Measurements from ENCODE around the gene SPINDOC.
"Not testable (repeated sequence)": the region's sequence is repeated elsewhere in the genome, so short reads cannot be mapped to it uniquely, and the experiment has no call there.

Gene SPINDOC, protein sequence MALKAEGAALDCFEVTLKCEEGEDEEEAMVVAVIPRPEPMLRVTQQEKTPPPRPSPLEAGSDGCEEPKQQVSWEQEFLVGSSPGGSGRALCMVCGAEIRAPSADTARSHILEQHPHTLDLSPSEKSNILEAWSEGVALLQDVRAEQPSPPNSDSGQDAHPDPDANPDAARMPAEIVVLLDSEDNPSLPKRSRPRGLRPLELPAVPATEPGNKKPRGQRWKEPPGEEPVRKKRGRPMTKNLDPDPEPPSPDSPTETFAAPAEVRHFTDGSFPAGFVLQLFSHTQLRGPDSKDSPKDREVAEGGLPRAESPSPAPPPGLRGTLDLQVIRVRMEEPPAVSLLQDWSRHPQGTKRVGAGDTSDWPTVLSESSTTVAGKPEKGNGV

DNA sequence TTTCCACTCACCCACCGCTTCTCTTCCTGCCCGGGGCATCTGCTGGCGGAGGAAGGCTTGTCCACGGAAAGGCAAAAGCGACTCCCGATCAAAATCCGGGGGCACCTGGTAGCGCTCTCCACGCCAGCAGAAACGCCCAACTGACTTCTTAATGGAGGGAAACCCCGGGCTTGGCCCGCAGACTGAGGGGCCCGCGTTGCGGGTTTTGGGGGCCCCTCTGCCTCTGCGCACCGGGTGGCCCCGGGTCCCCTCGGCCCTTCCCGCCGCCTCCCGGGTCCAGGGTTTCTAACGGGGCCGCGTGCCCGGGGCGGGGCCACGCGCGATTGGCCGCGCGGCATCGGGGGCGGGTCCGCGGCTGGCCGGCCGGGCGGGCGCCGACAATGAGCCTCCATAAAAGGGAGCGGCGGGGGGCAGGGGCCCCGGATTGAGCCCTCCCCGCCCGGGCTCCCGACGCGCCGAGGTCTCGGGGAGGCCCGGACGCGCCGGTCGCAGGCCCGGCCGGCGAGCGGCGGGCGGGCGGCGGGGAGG is at the start of gene SPINDOC:
Gene SPINDOC, plus strand, starts transcription at position 422 of the 528 bp plus-strand sequence. CDS start 231 bp downstream, outside the sequence.
- DNase-seq, result peak; percentile 95

DNA sequence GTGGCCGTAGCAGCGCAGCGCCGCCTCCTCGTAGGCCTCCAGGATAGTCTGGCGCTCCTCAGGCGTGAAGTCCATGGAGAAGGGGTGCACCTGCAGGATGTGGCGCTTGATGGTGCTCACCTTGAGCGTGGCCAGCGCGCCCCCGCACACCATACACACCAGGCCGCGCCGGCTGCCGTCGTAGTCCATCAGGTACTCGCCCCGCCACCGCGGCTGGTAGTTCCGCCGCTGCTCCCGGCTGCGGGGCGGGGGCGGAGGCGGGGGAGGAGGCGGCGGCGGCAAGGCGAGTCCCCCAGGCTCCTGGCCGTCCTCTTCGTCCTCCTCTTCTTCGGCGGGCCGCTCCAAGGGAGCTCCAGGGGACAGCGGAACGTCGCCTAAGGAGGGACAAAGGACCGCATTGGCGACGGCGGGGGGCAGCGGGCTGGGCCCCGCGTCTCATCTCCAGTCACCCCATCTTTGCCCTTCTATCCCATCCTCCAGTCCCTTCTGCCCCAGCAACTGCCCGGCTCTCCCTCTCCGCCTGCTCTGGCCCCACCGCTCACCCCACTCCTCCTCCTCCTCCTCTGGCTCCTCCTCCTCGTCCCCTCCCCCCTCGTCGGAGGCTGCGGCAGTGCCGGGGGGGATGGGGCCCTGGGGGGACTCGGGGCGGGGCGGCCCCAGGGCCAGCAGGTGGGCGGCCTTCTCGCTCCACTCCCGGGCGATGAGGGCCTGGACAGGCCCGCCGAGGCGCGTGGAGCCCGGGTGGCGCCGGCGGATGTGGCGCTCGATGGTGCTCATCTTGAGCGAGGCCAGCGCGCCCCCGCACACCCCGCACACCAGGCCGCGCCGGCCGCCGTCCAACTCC is 49.5 kb upstream of the SPINDOC start:
- DNase-seq, result peak; percentile 79

DNA sequence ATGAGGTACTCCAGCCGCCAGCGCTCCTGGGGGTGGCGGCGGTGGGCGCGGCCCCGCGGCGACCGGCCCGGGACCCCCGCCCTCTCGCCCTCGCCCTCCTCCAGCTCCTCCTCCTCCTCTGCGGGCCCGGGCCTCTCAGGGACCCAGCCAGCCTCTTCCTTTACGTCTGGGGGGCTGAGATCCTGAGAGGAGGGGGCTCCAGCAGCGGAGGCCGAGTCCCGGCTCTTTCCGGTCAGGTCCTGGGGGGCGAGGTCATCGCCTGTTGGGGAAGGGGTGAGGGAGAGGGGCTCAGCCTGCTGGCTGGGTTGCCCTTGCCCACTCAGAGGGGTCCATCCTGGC is 48.9 kb upstream of the SPINDOC start:
- DNase-seq, result peak; percentile 51

GRCh38 chr11:63764679-63765647 is 48.3 kb upstream of the SPINDOC start:
- DNase-seq, result peak; percentile 80

DNA sequence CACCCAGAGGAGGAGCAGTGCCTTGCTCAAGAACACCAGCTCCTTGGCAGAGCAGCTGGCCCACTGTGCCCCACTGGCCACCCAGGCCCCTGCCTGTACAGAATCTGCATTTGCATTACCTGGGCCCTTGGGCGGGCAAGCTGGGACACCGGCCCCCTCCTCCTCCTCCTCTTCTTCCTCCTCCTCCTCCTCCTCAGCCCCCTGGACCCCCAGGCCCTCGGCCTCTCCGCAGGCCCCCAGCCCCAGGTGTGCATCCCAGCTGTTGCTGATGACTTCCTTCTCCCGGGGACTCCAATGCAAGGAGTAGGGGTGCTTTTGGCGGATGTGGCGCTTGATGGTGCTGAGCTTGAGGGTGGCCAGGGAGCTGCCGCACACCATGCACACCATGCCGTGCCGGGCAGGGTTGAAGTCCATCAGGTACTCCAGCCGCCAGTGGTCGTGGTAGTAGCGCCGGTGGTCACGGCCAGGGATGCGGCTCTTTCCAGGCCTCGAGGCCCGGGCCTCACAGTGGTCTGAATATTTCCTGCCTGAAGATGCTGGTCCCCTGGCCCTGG is 47.5 kb upstream of the SPINDOC start:
- peak; percentile 38 for DNase-seq

DNA sequence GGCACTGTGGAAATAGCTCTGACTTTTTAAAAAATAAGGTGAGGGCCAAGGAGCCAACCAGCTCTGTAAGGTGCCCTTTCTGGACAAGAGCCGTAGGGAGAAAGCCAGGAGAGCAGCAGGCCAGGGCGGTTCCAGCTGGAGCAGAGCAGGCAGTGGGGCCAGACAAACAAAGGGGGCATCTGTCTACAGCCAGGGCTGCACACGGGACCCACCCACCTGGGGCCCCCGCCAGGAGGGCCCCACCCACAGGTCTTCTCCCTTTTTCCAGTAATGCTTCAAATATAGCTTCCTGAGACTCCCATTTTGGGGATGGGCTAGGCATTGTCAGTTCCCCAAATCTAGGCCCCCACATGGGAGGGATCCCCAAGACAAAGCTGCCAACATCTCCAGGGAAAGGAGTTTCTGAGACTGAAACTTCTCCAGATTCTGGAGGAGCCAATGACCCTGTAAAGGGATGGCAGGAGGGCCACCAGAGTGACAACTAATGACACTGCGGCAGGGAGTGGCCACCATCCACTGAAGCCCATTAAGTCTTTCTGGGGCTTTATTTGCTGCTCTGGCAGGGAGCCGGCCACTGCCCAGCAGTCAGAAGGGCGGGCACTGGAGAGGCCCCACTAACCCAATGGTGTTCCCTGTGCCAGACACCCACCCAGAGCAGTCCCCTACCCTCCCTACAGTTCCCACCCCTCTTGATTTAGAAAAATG is 46.6 kb upstream of the SPINDOC start:
- DNase-seq, result peak; percentile 47

- DNase-seq, result no peak
Observed at GRCh38 chr11:63767267-63767564, 46.0 kb upstream of the SPINDOC start.

- DNase-seq, result peak; percentile 95
Observed at GRCh38 chr11:63767565-63768236, 45.6 kb upstream of the SPINDOC start.

GRCh38 chr11:63768237-63769041 is 44.8 kb upstream of the SPINDOC start, which contains the start of gene ZFTA:
TSS of gene ZFTA (minus strand) at chr11:63768775. CDS start at chr11:63768622, 153 bp downstream.
- peak; percentile 97 for DNase-seq

DNA sequence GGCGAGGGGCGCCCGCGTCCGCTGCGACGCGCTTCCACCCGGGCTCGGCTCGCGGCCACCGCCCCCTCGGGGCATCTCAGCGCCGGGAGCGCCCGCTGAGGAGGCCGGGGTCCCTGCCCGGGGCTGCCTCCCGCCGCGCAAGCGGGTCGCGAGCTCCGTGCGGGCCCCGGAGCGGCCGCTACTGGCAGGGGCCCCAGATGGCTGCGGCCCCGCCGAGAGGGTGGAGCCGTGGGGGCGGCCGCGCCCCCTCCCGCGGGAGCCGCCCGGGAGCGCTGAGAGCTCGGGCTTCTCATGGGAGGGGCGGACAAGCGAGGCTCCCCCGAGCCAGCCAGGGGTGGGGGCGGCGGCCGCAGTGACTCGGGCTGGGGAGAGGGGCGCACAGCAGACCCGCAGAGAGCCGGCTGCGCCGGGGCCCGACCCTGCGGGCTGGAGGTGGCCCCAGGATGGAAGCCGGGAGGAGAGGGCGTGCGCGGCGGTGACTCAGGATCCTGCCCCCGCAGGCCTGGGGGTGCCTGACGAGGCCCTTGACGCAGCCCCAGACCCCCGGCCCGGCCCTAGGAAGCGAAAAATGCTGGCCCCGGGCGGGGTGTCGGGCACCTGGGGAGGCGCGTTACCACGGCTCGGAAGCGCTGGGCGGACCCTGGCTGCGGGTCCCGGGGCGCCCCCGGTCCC is 44.1 kb upstream of the SPINDOC start:
- DNase-seq, result peak; percentile 83

- DNase-seq, result no peak
Observed at GRCh38 chr11:63769714-63770455, 43.4 kb upstream of the SPINDOC start.

GRCh38 chr11:63770763-63771162 is 42.5 kb upstream of the SPINDOC start:
- DNase-seq, result no peak

GRCh38 chr11:63771741-63772318 is 41.4 kb upstream of the SPINDOC start:
- DNase-seq, result not testable (repeated sequence)

DNA sequence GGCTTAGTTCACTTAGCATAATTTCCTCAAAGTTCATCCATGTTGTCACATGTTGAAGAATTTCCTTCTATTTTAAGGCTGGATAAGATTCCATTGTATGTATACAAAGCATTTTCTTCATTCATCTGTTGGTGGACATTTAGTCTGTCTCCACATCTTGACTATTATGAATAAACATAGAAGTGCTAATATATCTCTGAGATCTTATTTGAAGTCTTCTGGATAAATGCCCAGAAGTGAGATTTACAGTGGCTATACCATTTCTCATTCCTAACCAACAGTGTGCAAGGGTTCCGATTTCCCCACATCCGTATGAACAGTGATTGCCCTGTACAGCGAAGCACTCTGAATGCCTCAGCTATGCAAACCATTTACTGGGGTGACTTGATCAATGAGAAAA is 38.1 kb upstream of the SPINDOC start:
- DNase-seq, result no peak

GRCh38 chr11:63779039-63779438 is 34.2 kb upstream of the SPINDOC start:
- no peak for DNase-seq

GRCh38 chr11:63782749-63783148 is 30.5 kb upstream of the SPINDOC start:
- DNase-seq, result no peak

DNA sequence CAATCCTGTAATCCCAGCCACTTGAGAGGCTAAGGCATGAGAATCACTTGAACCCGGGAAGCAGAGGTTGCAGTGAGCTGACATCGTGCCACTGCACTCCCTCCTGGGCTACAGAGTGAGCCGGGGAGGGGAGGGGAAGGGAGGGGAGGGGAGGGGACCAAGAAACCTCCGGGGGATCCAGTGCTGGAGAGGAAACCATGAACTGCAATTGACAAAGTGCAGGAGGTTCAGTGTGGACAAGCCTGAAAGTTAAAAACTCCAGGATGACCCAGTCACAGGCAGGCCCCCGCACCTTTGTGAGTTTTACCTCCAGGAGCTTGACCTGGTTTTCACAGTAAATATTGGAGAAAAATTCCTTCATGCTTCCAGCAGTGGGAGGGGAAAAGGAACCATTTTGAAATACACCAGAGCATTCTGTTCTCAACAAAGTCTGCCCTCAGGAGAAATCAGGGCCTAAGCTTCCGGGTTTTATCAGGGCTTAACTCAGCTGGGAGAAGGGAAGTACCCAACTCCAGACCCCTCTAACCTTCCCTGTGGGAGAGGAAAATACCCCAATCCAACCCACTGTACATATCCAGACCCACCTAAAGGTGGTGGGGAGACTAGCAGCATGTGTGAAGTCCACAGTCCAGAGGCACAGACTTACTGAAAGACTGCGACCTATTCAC is 29.2 kb upstream of the SPINDOC start:
- DNase-seq, result no peak

DNA sequence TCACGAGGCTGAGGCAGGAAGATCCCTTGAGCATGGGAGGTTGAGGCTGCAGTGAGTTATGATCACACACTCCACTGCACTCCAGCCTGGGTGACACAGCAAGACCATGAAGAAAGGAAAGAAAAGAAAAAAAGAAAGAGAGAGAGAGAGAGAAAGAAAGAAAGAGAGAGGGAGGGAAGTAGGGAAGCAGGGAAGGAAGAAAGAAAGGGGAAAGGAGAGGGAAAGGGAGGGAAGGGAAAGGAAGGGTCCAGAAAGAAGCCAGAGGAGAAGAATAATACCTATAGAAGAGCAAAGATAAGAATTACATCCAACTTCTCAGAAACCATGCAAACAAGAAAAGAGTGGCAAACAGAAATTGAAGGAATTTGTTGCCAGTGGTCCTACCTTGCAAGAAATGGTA is 27.4 kb upstream of the SPINDOC start:
- DNase-seq, result no peak
